NB4 (cell line): ENCODE measurements around the gene KATNBL1.
"Not testable (repeated sequence)": the region's sequence is repeated elsewhere in the genome, so short reads cannot be mapped to it uniquely, and the experiment has no call there.

Source experiments
- CTCF ChIP-seq: IDR thresholded peaks from one replicate; pipeline ENCODE4 v1.5.1; 2012; ENCODE audit warnings: low read depth, low read length
- MAX ChIP-seq: IDR thresholded peaks from 2 replicates; pipeline ENCODE4 v1.6.1; 2011; ENCODE audit warnings: low read depth, low read length
- POLR2A ChIP-seq: IDR thresholded peaks from 2 replicates; pipeline ENCODE4 v1.6.1; 2011; ENCODE audit warnings: mild to moderate bottlenecking; ENCODE audit not compliant: insufficient read length; ENCODE audit errors: extremely low read depth

GRCh38 chr15:34120420-34120819, 89.5 kb downstream of the KATNBL1 start:
- TF ChIP-seq POLR2A, CTCF, MAX: not testable (repeated sequence)
